Adrenal gland (tissue), 12 donors: Measurements from ENCODE around the gene CATSPER3. TPM values are rescaled to one million over a fixed set of nuclear protein-coding genes. Genes with fewer than 3 reads are reported as not detected.
"Not testable (repeated sequence)": the region's sequence is repeated elsewhere in the genome, so short reads cannot be mapped to it uniquely, and the experiment has no call there.

Experiments
- DNase-seq, 7 donors: peaks; one replicate each; pipeline ENCODE4 v3.0.0-alpha.2; 2019 to 2020
- H3K27ac ChIP-seq, 5 donors: fragments of 200-600 bp; sonication (generic) in 4 of 5; 1 replicate in 3 of 5; 2 replicates in 2 of 5; pipeline versions ENCODE4 v1.5.1 to v1.8.0; 2016 to 2020; ENCODE audit warnings: mild to moderate bottlenecking in 1 of 5
- H3K27me3 ChIP-seq: fragments of 200-600 bp; 2 replicates; pipeline ENCODE4 v1.8.0; 2021
- H3K36me3 ChIP-seq, 2 donors: fragments of 200-600 bp; replicated peaks in 1 of 2; 1 replicate in 1 of 2; 2 replicates in 1 of 2; pipeline versions ENCODE4 v1.5.1 to v1.8.0; 2018 to 2022
- H3K4me1 ChIP-seq, 2 donors: fragments of 200-600 bp; replicated peaks in 1 of 2; 1 replicate in 1 of 2; 2 replicates in 1 of 2; pipeline versions ENCODE4 v1.5.1 to v1.8.0; 2018 to 2021
- H3K4me3 ChIP-seq, 4 donors: fragments of 200-600 bp; sonication (generic) in 3 of 4; one replicate each; pipeline ENCODE4 v1.5.1; 2016 to 2018
- H3K9me3 ChIP-seq, 3 donors: fragments of 200-600 bp; sonication (generic) in 1 of 3; replicated peaks in 1 of 3; 1 replicate in 2 of 3; 2 replicates in 1 of 3; pipeline versions ENCODE4 v1.5.1 to v1.8.0; 2016 to 2021
- CTCF ChIP-seq, 6 experiments: fragments of 450-650 bp in 4 of 6; fragments of 200-600 bp in 2 of 6; sonication (generic) in 1 of 6; IDR thresholded peaks; 1 replicate in 5 of 6; 2 replicates in 1 of 6; pipeline versions ENCODE4 v1.5.1 to v1.8.0; 2016 to 2021; ENCODE audit warnings: antibody characterized with exemption in 6 of 6, mild to moderate bottlenecking in 2 of 6, moderate library complexity in 1 of 6
- POLR2A ChIP-seq, 2 donors: fragments of 450-650 bp; IDR thresholded peaks; one replicate each; pipeline ENCODE4 v1.6.1; 2017; ENCODE audit warnings: antibody characterized with exemption in 2 of 2, mild to moderate bottlenecking in 2 of 2, moderate library complexity in 1 of 2
- WGBS, 4 donors: extraction: QIAGEN DNeasy Blood & Tissue Kit in 2 of 4; methylation state at CpG; one replicate each; pipeline versions ENCODE4 v1.1.5 to v1.1.7; 2013 to 2017; 5-methylcytosine and 5-hydroxymethylcytosine counted together
- intact Hi-C, 2 donors: fragments of 100-400 bp; cut with DNase I; formaldehyde crosslinking; loops; one replicate each; pipeline versions ENCODE4 v1.14.1 to v1.15.0; 2022 to 2023
- polyA plus RNA-seq, 3 donors: library from polyadenylated mRNA; stranded (reverse); fragments of 200-250 nt in 2 of 3; fragments of 350-450 nt in 1 of 3; fragmentation: Illumina TruSeq in 1 of 3; extraction: RNeasy Lipid Tissue Mini Kit (QIAGEN cat#74804) in 1 of 3; gene quantifications; one replicate each; pipeline ENCODE4 v1.2.3, GENCODE V29; 2013 to 2014
- total RNA-seq, 9 donors: library from RNA; depleted of rRNA in 4 of 9; stranded (reverse); fragments of >200 nt in 4 of 9; fragments of 120-200 nt in 1 of 9; fragmentation: NEBNext Ultra II Directional in 1 of 9; extraction: Animal tissue kit (Norgen Biotek cat#: 25700) in 1 of 9; gene quantifications; one replicate each; pipeline versions ENCODE4 v1.1.0 to v1.2.4, GENCODE V29; 2013 to 2023
- donor health status: healthy with polysubstance abuse.
- donor health status: Bipolar disorder and iron deficiency.
- donor health status: DM: yes; HTN: yes; CAD: no.
- donor health status: DM: no; HTN: no; CAD: no.
- donor health status: DM: no; HTN: no; CAD: no.
- donor health status: DM: yes; HTN: yes; CAD: no.

CATSPER3 gene
- total and polyA plus RNA-seq, 12 donors = 0.28 to 2.7 (median 0.80) TPM; not detected in 2

- H3K4me1 ChIP-seq = peaks cover 0 to 10% of the 10 kb centered on the region in 2 donors
- H3K27ac ChIP-seq = no peak overlapping the region
- H3K27me3 ChIP-seq = no peaks in the 10 kb centered on the region
- intact Hi-C loops = no loop called here
- peaks cover 2 to 13% (median 4%) of the 10 kb centered on the region in 3 donors for H3K9me3 ChIP-seq
- no peaks in the 10 kb centered on the region for H3K36me3 ChIP-seq
- DNase-seq = no peak
- 93 to 95% (median 93%) methylated on average over 3 of the region's 3 CpGs for WGBS, 4 donors
- H3K4me3 ChIP-seq = no peak overlapping the region
- TF ChIP-seq CTCF (IDR thresholded peaks at IDR 0.05) (no peak), POLR2A (IDR thresholded peaks at IDR 0.05) (no peak)
These were observed 11.7 kb downstream of the CATSPER3 start for GRCh38 chr5:134979416-134979815.

DNA sequence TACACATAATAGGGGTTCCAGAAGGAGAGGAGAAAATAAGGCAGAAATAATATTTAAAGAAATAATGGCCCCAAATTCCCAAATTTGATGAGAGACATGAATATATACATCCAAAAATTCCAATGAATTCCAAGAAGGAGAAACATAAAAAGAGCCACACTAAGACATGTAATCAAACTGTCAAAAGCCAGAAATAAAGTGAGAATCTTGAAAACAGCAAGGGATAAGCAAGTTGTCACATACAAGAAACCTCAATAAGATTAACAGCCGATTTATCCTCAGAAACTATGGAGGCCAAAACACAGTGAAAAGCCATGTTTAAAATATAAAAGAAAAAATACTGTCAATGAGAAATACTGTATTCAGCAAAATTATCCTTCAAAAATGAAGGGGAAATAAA is 14.5 kb downstream of the CATSPER3 start:
- no peak overlapping the region for H3K4me3 ChIP-seq
- H3K9me3 ChIP-seq = peaks cover 2 to 13% (median 4%) of the 10 kb centered on the region in 3 donors
- WGBS, 4 donors = 87 to 100% (median 94%) methylated on average over 1 of the region's 1 CpG
- intact Hi-C loops = no loop called here
- no peaks in the 10 kb centered on the region for H3K4me1 ChIP-seq
- H3K27me3 ChIP-seq = no peaks in the 10 kb centered on the region
- TF ChIP-seq POLR2A (IDR thresholded peaks at IDR 0.05) = no peak
- TF ChIP-seq CTCF (IDR thresholded peaks at IDR 0.05) = no peak
- no peaks in the 10 kb centered on the region for H3K36me3 ChIP-seq
- DNase-seq = no peak
- H3K27ac ChIP-seq = no peak overlapping the region

DNA sequence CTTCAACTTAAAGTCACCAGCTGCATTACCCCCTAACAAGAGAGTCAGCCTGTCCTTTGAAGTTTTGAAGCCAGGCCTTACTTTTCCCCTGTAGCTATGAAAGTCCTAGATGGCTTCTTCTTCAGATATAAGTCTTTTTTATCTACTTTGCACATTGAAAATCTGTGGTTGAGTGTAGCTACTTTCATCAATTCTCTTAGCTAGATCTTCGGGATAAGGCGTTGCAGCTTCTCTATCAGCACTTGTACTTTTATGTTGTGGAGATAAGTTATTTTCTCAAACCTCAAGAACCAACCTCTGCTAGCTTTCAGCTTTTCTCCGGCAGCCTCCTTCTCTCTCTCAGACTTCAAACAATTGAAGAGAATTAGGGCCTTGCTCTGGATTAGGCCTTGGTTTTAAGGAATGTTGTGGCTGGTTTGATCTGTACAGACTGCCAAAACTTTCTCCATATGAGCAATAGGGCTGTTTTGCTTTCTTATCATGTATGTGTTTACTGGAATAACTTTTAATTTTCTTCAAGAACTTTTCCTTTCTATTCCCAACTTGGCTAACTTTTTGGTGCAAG is 21.6 kb downstream of the CATSPER3 start:
- no peak for DNase-seq
- Histone ChIP-seq H3K9me3 (no peaks in the 10 kb centered on the region), H3K36me3 (no peaks in the 10 kb centered on the region), H3K4me3 (no peak overlapping the region), H3K27ac (no peak overlapping the region), H3K4me1 (no peaks in the 10 kb centered on the region), H3K27me3 (no peaks in the 10 kb centered on the region)
- intact Hi-C loops = no loop called here
- no peak for TF ChIP-seq CTCF (IDR thresholded peaks at IDR 0.05)
- WGBS, 4 donors = 89 to 100% (median 95%) methylated on average over 3 of the region's 3 CpGs

- H3K27ac ChIP-seq, intact Hi-C loops: not testable (repeated sequence)
These were observed 22.5 kb downstream of the CATSPER3 start for GRCh38 chr5:134990183-134990582.

GRCh38 chr5:134992148-134992547 is 24.4 kb downstream of the CATSPER3 start:
- Histone ChIP-seq H3K36me3 (no peaks in the 10 kb centered on the region), H3K4me1 (no peaks in the 10 kb centered on the region), H3K9me3 (no peaks in the 10 kb centered on the region), H3K27me3 (no peaks in the 10 kb centered on the region), H3K4me3 (no peak overlapping the region), H3K27ac (no peak overlapping the region)
- no peak for TF ChIP-seq POLR2A (IDR thresholded peaks at IDR 0.05)
- no peak for TF ChIP-seq CTCF (IDR thresholded peaks at IDR 0.05)
- intact Hi-C loops = no loop called here
- DNase-seq = no peak
- WGBS, 4 donors = 90 to 95% (median 93%) methylated on average over 5 of the region's 5 CpGs

More at GRCh38 chr5:134990183-134990582, 22.5 kb downstream of the CATSPER3 start:
- H3K4me3 ChIP-seq, H3K4me1 ChIP-seq, DNase-seq, H3K9me3 ChIP-seq, H3K27me3 ChIP-seq, H3K36me3 ChIP-seq: not testable (repeated sequence)
- 63 to 68% (median 67%) methylated on average over 5 of the region's 5 CpGs for WGBS, 4 donors
